Measurements from ENCODE around the gene HRH2.
"Not testable (repeated sequence)": the region's sequence is repeated elsewhere in the genome, so short reads cannot be mapped to it uniquely, and the experiment has no call there.

Gene HRH2

GRCh38 chr5:175627005-175627404 is 30.9 kb upstream of the HRH2 start:
- no peaks in the 10 kb centered on the region for H3K36me3 Mint-ChIP-seq (ENCODE audit: insufficient read depth)
- no peaks in the 10 kb centered on the region for H3K4me1 Mint-ChIP-seq (ENCODE audit: low read depth in 2 of 2)

GRCh38 chr5:175627739-175628138 is 30.1 kb upstream of the HRH2 start:
- Mint-ChIP-seq H3K36me3 (ENCODE audit: insufficient read depth) (no peaks in the 10 kb centered on the region), H3K27ac (no peak overlapping the region), H3K4me3 (no peak overlapping the region), H3K4me1 (ENCODE audit: low read depth in 2 of 2) (no peaks in the 10 kb centered on the region), H3K27me3 (peaks cover 29 to 54% of the 10 kb centered on the region in 2 donors), H3K9me3 (peaks cover 6 to 26% of the 10 kb centered on the region in 2 donors)
- no peak for ATAC-seq (replicated peaks)
- DNase-seq, result no peak

More at GRCh38 chr5:175627005-175627404, 30.9 kb upstream of the HRH2 start:
- Mint-ChIP-seq H3K9me3 (peaks cover 6 to 26% of the 10 kb centered on the region in 2 donors), H3K27ac (no peak overlapping the region), H3K4me3 (no peak overlapping the region), H3K27me3 (peaks cover 31 to 49% of the 10 kb centered on the region in 2 donors)
- no peak for ATAC-seq (replicated peaks)
- no peak for DNase-seq

- no peak overlapping the region for H3K27ac Mint-ChIP-seq
- H3K4me3 Mint-ChIP-seq, result no peak overlapping the region
- H3K9me3 Mint-ChIP-seq, result peaks cover 6 to 26% of the 10 kb centered on the region in 2 donors
- no peaks in the 10 kb centered on the region for H3K4me1 Mint-ChIP-seq (ENCODE audit: low read depth in 2 of 2)
- DNase-seq (no peak), ATAC-seq (replicated peaks) (no peak)
- H3K27me3 Mint-ChIP-seq, result peaks cover 29 to 60% of the 10 kb centered on the region in 2 donors
- no peaks in the 10 kb centered on the region for H3K36me3 Mint-ChIP-seq (ENCODE audit: insufficient read depth)
Measured at GRCh38 chr5:175628668-175629067, 29.2 kb upstream of the HRH2 start.

GRCh38 chr5:175629261-175629660 is 28.6 kb upstream of the HRH2 start:
- Mint-ChIP-seq H3K27ac (no peak overlapping the region), H3K9me3 (peaks cover 6 to 26% of the 10 kb centered on the region in 2 donors), H3K27me3 (peaks cover 29 to 60% of the 10 kb centered on the region in 2 donors), H3K36me3 (ENCODE audit: insufficient read depth) (no peaks in the 10 kb centered on the region), H3K4me3 (no peak overlapping the region), H3K4me1 (ENCODE audit: low read depth in 2 of 2) (no peaks in the 10 kb centered on the region)
- ATAC-seq (replicated peaks) (no peak), DNase-seq (no peak)

- Mint-ChIP-seq H3K27me3 (peaks cover 29 to 60% of the 10 kb centered on the region in 2 donors), H3K27ac (no peak overlapping the region), H3K4me3 (no peak overlapping the region), H3K36me3 (ENCODE audit: insufficient read depth) (no peaks in the 10 kb centered on the region), H3K9me3 (peaks cover 6 to 26% of the 10 kb centered on the region in 2 donors), H3K4me1 (ENCODE audit: low read depth in 2 of 2) (no peaks in the 10 kb centered on the region)
- DNase-seq (no peak), ATAC-seq (replicated peaks) (no peak)
Measured at GRCh38 chr5:175629793-175630192, 28.1 kb upstream of the HRH2 start.

GRCh38 chr5:175635854-175636584 is 21.9 kb upstream of the HRH2 start:
- Mint-ChIP-seq H3K9me3 (no peaks in the 10 kb centered on the region), H3K36me3 (ENCODE audit: insufficient read depth) (no peaks in the 10 kb centered on the region), H3K4me1 (ENCODE audit: low read depth in 2 of 2) (peaks cover 0 to 3% of the 10 kb centered on the region in 2 donors), H3K4me3 (no peak overlapping the region), H3K27me3 (peaks cover 9 to 46% of the 10 kb centered on the region in 2 donors), H3K27ac (no peak overlapping the region)
- DNase-seq (no peak), ATAC-seq (replicated peaks) (no peak)

- H3K27ac Mint-ChIP-seq, result no peak overlapping the region
- H3K36me3 Mint-ChIP-seq (ENCODE audit: insufficient read depth), result no peaks in the 10 kb centered on the region
- H3K27me3 Mint-ChIP-seq, result peaks cover 8 to 44% of the 10 kb centered on the region in 2 donors
- H3K4me3 Mint-ChIP-seq, result no peak overlapping the region
- H3K9me3 Mint-ChIP-seq, result no peaks in the 10 kb centered on the region
- DNase-seq, result no peak
- ATAC-seq (replicated peaks), result no peak
- H3K4me1 Mint-ChIP-seq (ENCODE audit: low read depth in 2 of 2), result peaks cover 0 to 3% of the 10 kb centered on the region in 2 donors
Measured at GRCh38 chr5:175638305-175638704, 19.6 kb upstream of the HRH2 start.

GRCh38 chr5:175640106-175640775 is 17.6 kb upstream of the HRH2 start:
- H3K4me1 Mint-ChIP-seq (ENCODE audit: low read depth in 2 of 2), result peaks cover 0 to 3% of the 10 kb centered on the region in 2 donors
- peaks cover 7 to 43% of the 10 kb centered on the region in 2 donors for H3K27me3 Mint-ChIP-seq
- H3K9me3 Mint-ChIP-seq, result no peaks in the 10 kb centered on the region
- DNase-seq (no peak), ATAC-seq (replicated peaks) (no peak)
- no peaks in the 10 kb centered on the region for H3K36me3 Mint-ChIP-seq (ENCODE audit: insufficient read depth)
- H3K4me3 Mint-ChIP-seq, result no peak overlapping the region
- H3K27ac Mint-ChIP-seq, result no peak overlapping the region

GRCh38 chr5:175642998-175643397 is 14.9 kb upstream of the HRH2 start:
- Mint-ChIP-seq H3K9me3 (no peaks in the 10 kb centered on the region), H3K4me3 (no peak overlapping the region), H3K36me3 (ENCODE audit: insufficient read depth) (no peaks in the 10 kb centered on the region), H3K27ac (no peak overlapping the region), H3K4me1 (ENCODE audit: low read depth in 2 of 2) (peaks cover 0 to 3% of the 10 kb centered on the region in 2 donors), H3K27me3 (peaks cover 7 to 43% of the 10 kb centered on the region in 2 donors)
- DNase-seq, result no peak
- no peak for ATAC-seq (replicated peaks)

- H3K4me3 Mint-ChIP-seq, result no peak overlapping the region
- peaks cover 3% of the 10 kb centered on the region for H3K36me3 Mint-ChIP-seq (ENCODE audit: insufficient read depth)
- peaks cover 1 to 3% of the 10 kb centered on the region in 2 donors for H3K4me1 Mint-ChIP-seq (ENCODE audit: low read depth in 2 of 2)
- H3K27me3 Mint-ChIP-seq, result peaks cover 7 to 17% of the 10 kb centered on the region in 2 donors
- peaks cover 0 to 4% of the 10 kb centered on the region in 2 donors for H3K9me3 Mint-ChIP-seq
- ATAC-seq (replicated peaks), result no peak
- H3K27ac Mint-ChIP-seq, result no peak overlapping the region
- DNase-seq, result no peak
Measured at GRCh38 chr5:175646251-175646650, 11.6 kb upstream of the HRH2 start.

- Mint-ChIP-seq H3K36me3 (ENCODE audit: insufficient read depth) (peaks cover 7% of the 10 kb centered on the region), H3K4me3 (no peak overlapping the region), H3K4me1 (ENCODE audit: low read depth in 2 of 2) (peaks cover 31 to 35% of the 10 kb centered on the region in 2 donors), H3K9me3 (peaks cover 0 to 4% of the 10 kb centered on the region in 2 donors), H3K27me3 (peaks cover 0 to 8% of the 10 kb centered on the region in 2 donors), H3K27ac (no peak overlapping the region)
- ATAC-seq (replicated peaks), result no peak
- no peak for DNase-seq
Measured at GRCh38 chr5:175649967-175650366, 7.9 kb upstream of the HRH2 start.

- H3K27ac Mint-ChIP-seq, result peak overlapping the region in 1 of 2 donors; percentile 5
- ATAC-seq (replicated peaks); DNase-seq; H3K36me3 Mint-ChIP-seq (ENCODE audit: insufficient read depth); H3K9me3 Mint-ChIP-seq; H3K27me3 Mint-ChIP-seq; H3K4me3 Mint-ChIP-seq: not testable (repeated sequence)
- peaks cover 37 to 38% of the 10 kb centered on the region in 2 donors for H3K4me1 Mint-ChIP-seq (ENCODE audit: low read depth in 2 of 2)
Measured at GRCh38 chr5:175650430-175651205, 7.3 kb upstream of the HRH2 start.

Measured in effector memory CD8-positive, alpha-beta T cell (primary cell).